Subcutaneous abdominal adipose tissue (tissue), 5 donors: ENCODE results near the gene STON2.
"Not testable (repeated sequence)": the region's sequence is repeated elsewhere in the genome, so short reads cannot be mapped to it uniquely, and the experiment has no call there.

ENCODE experiments used
- H3K27ac ChIP-seq: one replicate; pipeline ENCODE4 v1.7.0; 2013; ENCODE audit warnings: low read depth, mild to moderate bottlenecking, inconsistent platforms, low read length, moderate library complexity
- H3K27me3 ChIP-seq, 5 donors: one replicate each; pipeline ENCODE4 v1.7.0; 2013; ENCODE audit warnings: low read length in 5 of 5, inconsistent platforms in 1 of 5; ENCODE audit not compliant: control insufficient read depth in 5 of 5, insufficient read depth in 4 of 5
- H3K36me3 ChIP-seq, 5 donors: one replicate each; pipeline ENCODE4 v1.7.0; 2013; ENCODE audit warnings: low read length in 5 of 5; ENCODE audit not compliant: control insufficient read depth in 5 of 5, insufficient read depth in 5 of 5
- H3K4me1 ChIP-seq, 5 donors: one replicate each; pipeline ENCODE4 v1.7.0; 2013; ENCODE audit warnings: low read length in 5 of 5, mild to moderate bottlenecking in 3 of 5, moderate library complexity in 1 of 5; ENCODE audit not compliant: control insufficient read depth in 5 of 5, insufficient read depth in 5 of 5
- H3K4me3 ChIP-seq, 5 donors: one replicate each; pipeline ENCODE4 v1.7.0; 2013; ENCODE audit warnings: low read length in 5 of 5, low read depth in 1 of 5
- H3K9ac ChIP-seq, 5 donors: one replicate each; pipeline ENCODE4 v1.7.0; 2013; ENCODE audit warnings: low read length in 5 of 5, mild to moderate bottlenecking in 4 of 5, moderate library complexity in 3 of 5
- H3K9me3 ChIP-seq, 5 donors: one replicate each; pipeline ENCODE4 v1.7.0; 2013; ENCODE audit warnings: low read length in 5 of 5; ENCODE audit not compliant: control insufficient read depth in 5 of 5
- donor health status: healthy.
- donor health status: healthy.
- donor health status: healthy.
- donor health status: healthy.
- donor health status: healthy.

The STON2 gene

DNA sequence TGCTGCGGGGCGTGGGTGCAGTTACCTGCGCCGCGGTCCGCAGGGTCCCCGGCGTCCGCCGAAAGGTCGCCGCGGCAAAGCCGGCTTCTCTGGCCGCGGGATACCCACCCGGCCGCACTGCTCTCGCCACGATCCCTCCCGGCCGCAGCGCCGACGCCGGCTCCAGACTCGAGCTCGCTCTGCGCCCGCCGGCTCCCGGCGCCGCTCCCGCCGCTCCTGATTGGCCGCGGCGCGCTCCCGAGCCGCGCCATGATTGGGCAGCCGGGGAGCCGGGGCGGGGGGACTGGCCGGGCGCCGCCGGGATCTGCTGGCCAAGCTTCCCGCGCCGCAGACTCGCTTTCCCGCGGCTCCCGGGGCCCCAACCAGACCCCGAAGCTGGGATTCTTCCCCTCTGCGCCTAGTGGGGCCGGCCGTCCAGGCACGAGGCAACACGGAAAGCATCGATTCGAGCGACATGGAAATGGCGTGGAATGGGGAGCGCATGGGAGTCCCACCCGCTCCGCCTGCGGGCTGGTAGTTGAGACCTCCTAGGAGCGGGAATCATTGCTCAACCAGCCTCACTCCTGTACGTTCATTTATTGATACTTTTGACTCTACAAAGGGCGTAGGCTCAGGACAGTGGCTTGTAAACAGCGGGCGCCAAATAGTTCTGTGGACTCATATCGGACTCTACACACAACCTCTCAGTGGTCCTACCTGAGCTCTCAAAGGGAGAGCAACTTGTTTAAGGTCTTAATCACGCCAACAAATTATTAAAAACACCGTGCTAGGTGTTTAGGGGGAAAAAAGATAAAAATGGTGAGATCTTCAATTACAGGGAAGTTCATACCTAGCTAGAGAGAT is 36.4 kb upstream of the STON2 start:
- no peaks in the 10 kb centered on the region for H3K36me3 ChIP-seq
- peak overlapping the region; percentile 75 to 81 (median 77) for H3K4me3 ChIP-seq
- peak overlapping the region in 3 of 5 donors; percentile 60 to 73 (median 69) for H3K9ac ChIP-seq
- no peak overlapping the region for H3K27ac ChIP-seq
- H3K27me3 ChIP-seq = peaks cover 3 to 20% (median 12%) of the 10 kb centered on the region in 5 donors
- peaks cover 6 to 24% (median 17%) of the 10 kb centered on the region in 5 donors for H3K4me1 ChIP-seq
- H3K9me3 ChIP-seq = no peaks in the 10 kb centered on the region

GRCh38 chr14:81435391-81436295 is 35.5 kb upstream of the STON2 start:
- Histone ChIP-seq H3K4me3 (peak overlapping the region; percentile 72 to 79 (median 76)), H3K27ac (no peak overlapping the region), H3K9me3 (no peaks in the 10 kb centered on the region), H3K9ac (peak overlapping the region in 2 of 5 donors; percentile 4 to 56), H3K36me3 (no peaks in the 10 kb centered on the region), H3K4me1 (peaks cover 6 to 24% (median 17%) of the 10 kb centered on the region in 5 donors), H3K27me3 (peaks cover 3 to 20% (median 12%) of the 10 kb centered on the region in 5 donors)

- no peak overlapping the region for H3K27ac ChIP-seq
- peaks cover 3 to 20% (median 12%) of the 10 kb centered on the region in 5 donors for H3K27me3 ChIP-seq
- peaks cover 6 to 24% (median 17%) of the 10 kb centered on the region in 5 donors for H3K4me1 ChIP-seq
- no peaks in the 10 kb centered on the region for H3K36me3 ChIP-seq
- no peaks in the 10 kb centered on the region for H3K9me3 ChIP-seq
- H3K9ac ChIP-seq = no peak overlapping the region
- peak overlapping the region; percentile 72 to 79 (median 76) for H3K4me3 ChIP-seq
Observed at GRCh38 chr14:81435048-81435390, 34.9 kb upstream of the STON2 start.

GRCh38 chr14:81434230-81434629 is 34.1 kb upstream of the STON2 start:
- Histone ChIP-seq H3K27me3 (peaks cover 3 to 17% (median 12%) of the 10 kb centered on the region in 5 donors), H3K4me1 (peaks cover 6 to 24% (median 17%) of the 10 kb centered on the region in 5 donors), H3K4me3 (no peak overlapping the region), H3K27ac (no peak overlapping the region), H3K36me3 (no peaks in the 10 kb centered on the region), H3K9ac (no peak overlapping the region), H3K9me3 (no peaks in the 10 kb centered on the region)

DNA sequence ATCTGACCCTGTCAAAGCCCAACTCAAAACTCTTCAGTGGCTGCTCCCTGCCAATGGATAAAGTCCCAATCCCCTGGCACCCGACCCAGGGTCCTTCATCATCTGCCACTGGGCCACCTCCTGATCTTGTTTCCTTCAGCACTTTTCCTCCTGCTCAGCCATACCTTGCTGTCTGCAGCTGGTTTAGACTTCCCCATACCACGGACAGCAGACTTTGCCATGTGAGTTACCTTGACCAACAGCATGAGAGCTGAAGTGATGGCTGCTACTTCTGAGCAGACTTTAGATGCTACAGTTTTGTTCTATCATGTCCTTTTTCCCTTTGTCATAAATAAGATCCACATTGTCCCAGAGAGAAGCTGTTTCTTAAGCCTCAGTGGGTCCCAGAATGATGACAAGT is 33.3 kb upstream of the STON2 start:
- no peak overlapping the region for H3K4me3 ChIP-seq
- peaks cover 5 to 13% (median 7%) of the 10 kb centered on the region in 5 donors for H3K27me3 ChIP-seq
- no peaks in the 10 kb centered on the region for H3K36me3 ChIP-seq
- no peaks in the 10 kb centered on the region for H3K9me3 ChIP-seq
- H3K27ac ChIP-seq = no peak overlapping the region
- peaks cover 6 to 24% (median 17%) of the 10 kb centered on the region in 5 donors for H3K4me1 ChIP-seq
- no peak overlapping the region for H3K9ac ChIP-seq

DNA sequence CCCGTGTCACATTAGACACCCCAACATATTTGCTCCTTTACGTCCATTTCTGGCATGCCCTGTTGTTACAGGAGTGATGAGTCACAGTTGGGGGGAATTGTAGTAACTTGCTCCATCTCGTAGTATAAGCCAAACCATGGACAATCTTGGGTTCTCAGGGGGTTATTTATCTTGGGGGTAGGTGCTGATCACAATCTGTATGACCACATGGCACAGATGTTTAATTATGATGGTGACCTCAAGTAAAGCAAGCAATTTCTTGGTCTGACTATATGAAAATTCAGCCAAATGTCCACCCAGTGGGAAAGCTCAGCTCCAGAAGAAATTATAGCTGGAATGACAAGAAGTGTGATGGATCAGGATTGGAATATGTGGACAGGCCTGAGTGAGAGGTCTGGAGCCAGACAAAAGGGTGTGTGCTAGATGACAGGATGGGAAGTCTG is 32.1 kb upstream of the STON2 start:
- peaks cover 3 to 13% (median 5%) of the 10 kb centered on the region in 5 donors for H3K27me3 ChIP-seq

DNA sequence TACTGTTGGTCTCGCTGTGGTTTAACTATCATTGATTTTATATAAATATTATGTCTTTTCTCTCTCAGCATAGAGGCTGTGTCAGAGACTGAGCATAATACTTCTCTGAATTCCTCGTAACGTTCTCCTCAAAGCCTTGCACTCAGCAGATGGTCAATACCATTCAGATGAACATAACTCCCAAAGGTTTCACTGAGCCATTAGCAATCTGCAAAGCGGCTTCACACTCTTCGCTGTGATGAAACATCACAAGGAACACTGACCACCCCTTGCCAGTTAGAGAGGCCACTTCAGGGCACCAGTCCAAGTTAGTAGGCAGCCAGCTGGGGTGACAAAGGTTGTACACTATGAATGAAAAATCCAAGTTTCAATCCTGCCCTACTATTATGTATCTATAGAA is 30.1 kb upstream of the STON2 start:
- Histone ChIP-seq H3K4me3 (no peak overlapping the region), H3K27ac (no peak overlapping the region), H3K4me1 (peaks cover 3 to 19% (median 8%) of the 10 kb centered on the region in 5 donors), H3K9ac (no peak overlapping the region), H3K36me3 (no peaks in the 10 kb centered on the region), H3K27me3 (peaks cover 0 to 4% (median 3%) of the 10 kb centered on the region in 5 donors), H3K9me3 (no peaks in the 10 kb centered on the region)

More for the DNA sequence above, 32.1 kb upstream of the STON2 start:
- Histone ChIP-seq H3K4me1 (peaks cover 7 to 31% (median 19%) of the 10 kb centered on the region in 5 donors), H3K4me3 (no peak overlapping the region), H3K9ac (no peak overlapping the region), H3K27ac (no peak overlapping the region), H3K36me3 (no peaks in the 10 kb centered on the region), H3K9me3 (no peaks in the 10 kb centered on the region)

- not testable (repeated sequence) for H3K9me3 ChIP-seq, H3K36me3 ChIP-seq, H3K9ac ChIP-seq, H3K27me3 ChIP-seq, H3K27ac ChIP-seq, H3K4me3 ChIP-seq
- peaks cover 0 to 16% (median 7%) of the 10 kb centered on the region in 5 donors for H3K4me1 ChIP-seq
Observed at GRCh38 chr14:81429749-81430148, 29.6 kb upstream of the STON2 start.

DNA sequence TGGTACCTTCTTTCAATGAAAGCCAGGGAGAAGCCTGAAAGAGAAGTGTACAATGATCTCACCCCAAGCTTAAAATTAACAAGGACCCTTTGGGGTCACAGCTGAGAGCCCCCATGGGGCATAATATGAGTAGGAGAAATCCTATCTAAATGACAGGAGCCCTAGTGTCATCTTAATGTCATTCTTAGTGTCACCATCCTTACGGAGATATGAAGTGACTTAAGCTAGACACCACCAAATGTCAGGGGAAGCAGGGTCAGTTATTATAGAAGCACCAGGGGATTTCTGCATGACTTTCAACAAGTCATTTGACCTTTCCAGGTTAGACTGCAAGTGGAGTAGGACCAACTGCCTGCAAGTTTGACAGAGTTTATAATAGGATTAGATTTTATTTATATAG is 28.9 kb upstream of the STON2 start:
- Histone ChIP-seq H3K27me3 (peaks cover 0 to 3% (median 0%) of the 10 kb centered on the region in 5 donors), H3K4me1 (peaks cover 0 to 16% (median 7%) of the 10 kb centered on the region in 5 donors), H3K4me3 (no peak overlapping the region), H3K9me3 (no peaks in the 10 kb centered on the region), H3K9ac (no peak overlapping the region), H3K27ac (no peak overlapping the region), H3K36me3 (no peaks in the 10 kb centered on the region)
